ENCODE measurements around the gene ABCG1. TPM values are rescaled to one million over a fixed set of nuclear protein-coding genes. Genes with fewer than 3 reads are reported as not detected.

Gene ABCG1
- polyA plus RNA-seq, 4 donors, result 5.5 to 46.5 (median 21.2) TPM

DNA sequence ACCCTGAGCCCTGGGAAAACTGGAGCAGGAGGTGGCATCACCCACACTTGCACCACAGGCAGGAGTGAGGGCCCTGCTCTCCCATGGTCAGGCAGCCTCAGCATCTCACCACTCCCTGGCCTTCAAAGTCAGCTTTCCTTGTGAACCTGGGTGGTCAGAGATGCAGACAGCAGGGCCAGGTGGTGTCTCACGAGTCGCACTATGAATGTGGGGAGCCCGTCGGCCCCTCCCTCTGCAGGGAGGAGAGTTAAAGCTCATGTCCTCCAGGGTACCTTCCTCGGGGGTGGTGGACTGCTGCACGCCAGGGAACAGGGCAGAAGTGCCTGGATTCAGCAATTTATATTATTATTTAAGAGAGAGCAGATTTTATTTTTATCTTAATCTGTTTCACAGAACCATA lies 24.1 kb downstream of the ABCG1 start:
- Histone ChIP-seq H3K4me1 (ENCODE audit: control insufficient read depth in 3 of 3, insufficient read depth in 2 of 3, low read depth in 1 of 3, low read length in 2 of 3) (peaks cover 0 to 2% (median 0%) of the 10 kb centered on the region in 3 donors), H3K27me3 (ENCODE audit: control insufficient read depth in 3 of 3, insufficient read depth in 3 of 3, low read length in 3 of 3) (peaks cover 0 to 3% (median 0%) of the 10 kb centered on the region in 3 donors), H3K9me3 (ENCODE audit: control insufficient read depth in 2 of 2, insufficient read depth in 1 of 2, low read depth in 1 of 2, low read length in 1 of 2) (no peaks in the 10 kb centered on the region), H3K36me3 (ENCODE audit: control insufficient read depth in 3 of 3, insufficient read depth in 2 of 3, low read depth in 1 of 3, low read length in 3 of 3) (peaks cover 0 to 3% (median 0%) of the 10 kb centered on the region in 3 donors), H3K4me3 (ENCODE audit: low read depth in 1 of 3, low read length in 3 of 3) (no peak overlapping the region), H3K27ac (ENCODE audit: low read depth in 1 of 3, low read length in 2 of 3) (no peak overlapping the region)
- DNase-seq, result no peak
- 73 to 85% (median 76%) methylated on average over 6 of the region's 6 CpGs for WGBS, 3 donors
- FAIRE-seq, result no peak

DNA sequence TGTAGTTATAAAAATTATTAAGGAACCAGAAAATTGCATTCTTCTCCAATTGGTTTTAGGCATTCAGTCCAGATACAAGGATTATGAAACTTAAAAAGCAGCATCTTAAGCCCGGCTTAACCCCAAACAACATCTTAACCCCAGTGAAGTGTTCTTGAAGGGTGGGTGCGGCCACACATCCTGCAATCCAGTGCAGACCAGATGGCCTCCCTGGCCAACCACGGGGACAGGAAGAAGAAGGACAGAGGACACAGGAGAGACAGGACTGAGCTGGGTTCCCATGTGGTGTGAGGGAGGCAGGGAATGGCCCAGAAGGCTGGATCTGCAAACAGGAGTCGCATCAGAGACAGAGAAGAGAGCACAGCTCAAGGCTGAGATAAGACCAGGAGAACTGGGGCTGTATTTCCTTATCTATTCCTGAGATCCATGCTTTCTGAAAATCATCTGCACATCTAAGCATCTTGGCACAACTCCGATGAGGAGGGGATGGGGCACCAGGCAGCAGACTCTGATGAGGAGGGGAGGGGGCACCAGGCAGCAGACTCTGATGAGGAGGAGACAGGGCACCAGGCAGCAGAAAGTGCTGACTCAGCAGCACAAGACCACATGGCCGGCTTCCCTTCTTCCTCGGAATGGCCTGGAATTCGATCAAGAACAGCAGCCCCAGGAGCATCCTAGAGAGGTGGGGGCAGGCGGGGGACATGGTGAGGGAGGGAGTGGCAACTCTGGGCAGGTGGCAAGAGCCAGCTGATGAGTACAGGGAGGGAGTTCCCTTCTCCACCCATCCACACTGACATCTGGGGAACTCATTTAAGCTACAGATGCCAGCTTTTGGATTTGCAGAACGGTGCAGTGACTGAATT lies 26.6 kb downstream of the ABCG1 start:
- FAIRE-seq (no peak), DNase-seq (peak in 1 of 2 donors; percentile 14)
- WGBS, 3 donors, result 38 to 53% (median 42%) methylated on average over 10 of the region's 10 CpGs
- H3K27me3 ChIP-seq (ENCODE audit: control insufficient read depth in 3 of 3, insufficient read depth in 3 of 3, low read length in 3 of 3), result peaks cover 0 to 3% (median 0%) of the 10 kb centered on the region in 3 donors
- H3K9me3 ChIP-seq (ENCODE audit: control insufficient read depth in 2 of 2, insufficient read depth in 1 of 2, low read depth in 1 of 2, low read length in 1 of 2), result no peaks in the 10 kb centered on the region
- H3K27ac ChIP-seq (ENCODE audit: low read depth in 1 of 3, low read length in 2 of 3), result no peak overlapping the region
- no peaks in the 10 kb centered on the region for H3K4me1 ChIP-seq (ENCODE audit: control insufficient read depth in 3 of 3, insufficient read depth in 2 of 3, low read depth in 1 of 3, low read length in 2 of 3)
- H3K36me3 ChIP-seq (ENCODE audit: control insufficient read depth in 3 of 3, insufficient read depth in 2 of 3, low read depth in 1 of 3, low read length in 3 of 3), result peaks cover 0 to 3% (median 0%) of the 10 kb centered on the region in 3 donors
- no peak overlapping the region for H3K4me3 ChIP-seq (ENCODE audit: low read depth in 1 of 3, low read length in 3 of 3)

DNA sequence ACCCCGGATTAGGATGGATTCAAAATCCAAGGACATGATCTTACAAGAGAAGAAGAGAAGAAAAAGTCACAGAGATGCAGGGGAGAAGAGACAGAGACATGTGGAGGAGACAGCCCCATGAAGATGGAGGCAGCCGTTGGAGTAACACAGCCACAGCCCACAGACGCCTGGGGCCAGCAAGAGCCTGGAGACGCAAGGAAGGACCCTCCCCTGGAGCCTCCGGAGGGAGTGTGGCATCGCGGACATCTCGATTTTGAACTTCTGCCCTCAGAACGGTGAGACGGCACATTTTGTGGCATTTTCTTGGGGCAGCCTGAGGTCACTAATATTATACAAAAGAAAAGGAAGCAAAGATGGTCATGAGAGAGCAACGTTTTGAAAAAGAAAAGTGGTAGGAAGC lies 28.8 kb downstream of the ABCG1 start:
- peaks cover 0 to 3% (median 0%) of the 10 kb centered on the region in 3 donors for H3K36me3 ChIP-seq (ENCODE audit: control insufficient read depth in 3 of 3, insufficient read depth in 2 of 3, low read depth in 1 of 3, low read length in 3 of 3)
- H3K27me3 ChIP-seq (ENCODE audit: control insufficient read depth in 3 of 3, insufficient read depth in 3 of 3, low read length in 3 of 3), result peaks cover 0 to 3% (median 0%) of the 10 kb centered on the region in 3 donors
- WGBS, 3 donors, result 74 to 83% (median 83%) methylated on average over 11 of the region's 11 CpGs
- H3K4me3 ChIP-seq (ENCODE audit: low read depth in 1 of 3, low read length in 3 of 3), result no peak overlapping the region
- H3K9me3 ChIP-seq (ENCODE audit: control insufficient read depth in 2 of 2, insufficient read depth in 1 of 2, low read depth in 1 of 2, low read length in 1 of 2), result no peaks in the 10 kb centered on the region
- no peak overlapping the region for H3K27ac ChIP-seq (ENCODE audit: low read depth in 1 of 3, low read length in 2 of 3)
- FAIRE-seq, result no peak
- DNase-seq, result no peak
- H3K4me1 ChIP-seq (ENCODE audit: control insufficient read depth in 3 of 3, insufficient read depth in 2 of 3, low read depth in 1 of 3, low read length in 2 of 3), result no peaks in the 10 kb centered on the region

DNA sequence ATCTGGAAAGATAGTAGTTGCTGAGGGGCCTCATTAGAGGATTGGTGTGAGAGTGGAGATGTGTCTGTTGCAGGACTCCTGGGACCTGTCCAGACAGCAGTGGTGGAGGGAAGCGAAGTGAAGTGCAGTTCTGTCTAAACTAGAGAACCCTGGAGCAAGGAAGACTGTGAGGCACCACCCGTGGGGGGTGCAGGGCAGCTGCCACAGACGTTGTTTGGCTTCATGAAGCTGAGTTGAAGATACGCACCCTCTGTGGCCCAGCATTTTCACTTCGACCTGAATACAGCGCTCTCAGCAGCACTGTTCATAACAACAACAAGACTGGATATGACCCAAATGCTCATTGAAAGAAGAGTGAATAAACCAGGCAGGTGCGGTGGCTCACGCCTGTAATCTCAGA lies 29.3 kb downstream of the ABCG1 start:
- Histone ChIP-seq H3K27me3 (ENCODE audit: control insufficient read depth in 3 of 3, insufficient read depth in 3 of 3, low read length in 3 of 3) (peaks cover 0 to 3% (median 0%) of the 10 kb centered on the region in 3 donors), H3K4me1 (ENCODE audit: control insufficient read depth in 3 of 3, insufficient read depth in 2 of 3, low read depth in 1 of 3, low read length in 2 of 3) (no peaks in the 10 kb centered on the region), H3K36me3 (ENCODE audit: control insufficient read depth in 3 of 3, insufficient read depth in 2 of 3, low read depth in 1 of 3, low read length in 3 of 3) (peaks cover 0 to 3% (median 0%) of the 10 kb centered on the region in 3 donors), H3K27ac (ENCODE audit: low read depth in 1 of 3, low read length in 2 of 3) (no peak overlapping the region), H3K9me3 (ENCODE audit: control insufficient read depth in 2 of 2, insufficient read depth in 1 of 2, low read depth in 1 of 2, low read length in 1 of 2) (no peaks in the 10 kb centered on the region), H3K4me3 (ENCODE audit: low read depth in 1 of 3, low read length in 3 of 3) (no peak overlapping the region)
- FAIRE-seq, result no peak
- 81 to 92% (median 83%) methylated on average over 8 of the region's 8 CpGs for WGBS, 3 donors
- DNase-seq, result no peak

DNA sequence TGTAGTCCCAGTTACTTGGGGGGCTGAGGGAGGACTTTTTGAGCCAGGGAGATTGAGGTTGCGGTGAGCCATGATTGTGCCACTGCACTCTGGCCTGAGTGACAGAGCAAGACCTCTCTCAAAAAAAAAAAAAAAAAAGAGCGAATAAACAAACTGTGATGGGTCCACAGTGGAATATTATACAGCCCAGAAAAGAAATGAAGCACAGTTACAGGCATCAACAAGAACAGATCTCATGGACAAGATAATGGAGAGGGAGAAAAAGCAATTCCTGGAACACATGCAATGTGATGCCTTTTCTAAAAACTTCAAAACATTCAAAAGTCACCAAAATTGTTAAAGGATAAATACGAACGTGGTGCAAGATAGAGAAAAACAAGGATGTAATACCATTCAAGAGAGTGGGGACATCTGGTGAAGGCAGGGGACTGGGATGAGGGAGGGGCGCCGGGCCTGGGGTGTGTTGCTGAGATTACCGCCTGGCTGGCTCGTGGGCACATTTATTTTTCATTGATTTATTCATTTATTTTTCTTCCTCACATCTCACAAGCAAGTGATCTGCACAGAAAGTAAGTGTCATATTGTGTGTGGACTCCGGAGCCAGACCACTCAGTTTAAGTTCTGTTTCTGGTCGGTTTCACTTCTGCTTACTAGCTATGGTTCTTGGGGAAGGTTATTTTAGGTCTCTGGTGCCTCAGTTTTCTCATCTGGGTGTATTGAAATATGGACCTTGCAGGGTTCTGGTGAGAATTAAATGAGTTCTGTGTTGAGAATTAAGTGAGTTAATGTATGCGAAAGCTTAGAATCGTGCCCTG lies 30.1 kb downstream of the ABCG1 start:
- no peaks in the 10 kb centered on the region for H3K9me3 ChIP-seq (ENCODE audit: control insufficient read depth in 2 of 2, insufficient read depth in 1 of 2, low read depth in 1 of 2, low read length in 1 of 2)
- no peak for FAIRE-seq
- peaks cover 0 to 6% (median 0%) of the 10 kb centered on the region in 3 donors for H3K27me3 ChIP-seq (ENCODE audit: control insufficient read depth in 3 of 3, insufficient read depth in 3 of 3, low read length in 3 of 3)
- 86 to 89% (median 89%) methylated on average over 12 of the region's 12 CpGs for WGBS, 3 donors
- H3K27ac ChIP-seq (ENCODE audit: low read depth in 1 of 3, low read length in 2 of 3), result no peak overlapping the region
- H3K4me3 ChIP-seq (ENCODE audit: low read depth in 1 of 3, low read length in 3 of 3), result no peak overlapping the region
- H3K36me3 ChIP-seq (ENCODE audit: control insufficient read depth in 3 of 3, insufficient read depth in 2 of 3, low read depth in 1 of 3, low read length in 3 of 3), result peaks cover 0 to 3% (median 0%) of the 10 kb centered on the region in 3 donors
- no peak for DNase-seq
- H3K4me1 ChIP-seq (ENCODE audit: control insufficient read depth in 3 of 3, insufficient read depth in 2 of 3, low read depth in 1 of 3, low read length in 2 of 3), result no peaks in the 10 kb centered on the region

DNA sequence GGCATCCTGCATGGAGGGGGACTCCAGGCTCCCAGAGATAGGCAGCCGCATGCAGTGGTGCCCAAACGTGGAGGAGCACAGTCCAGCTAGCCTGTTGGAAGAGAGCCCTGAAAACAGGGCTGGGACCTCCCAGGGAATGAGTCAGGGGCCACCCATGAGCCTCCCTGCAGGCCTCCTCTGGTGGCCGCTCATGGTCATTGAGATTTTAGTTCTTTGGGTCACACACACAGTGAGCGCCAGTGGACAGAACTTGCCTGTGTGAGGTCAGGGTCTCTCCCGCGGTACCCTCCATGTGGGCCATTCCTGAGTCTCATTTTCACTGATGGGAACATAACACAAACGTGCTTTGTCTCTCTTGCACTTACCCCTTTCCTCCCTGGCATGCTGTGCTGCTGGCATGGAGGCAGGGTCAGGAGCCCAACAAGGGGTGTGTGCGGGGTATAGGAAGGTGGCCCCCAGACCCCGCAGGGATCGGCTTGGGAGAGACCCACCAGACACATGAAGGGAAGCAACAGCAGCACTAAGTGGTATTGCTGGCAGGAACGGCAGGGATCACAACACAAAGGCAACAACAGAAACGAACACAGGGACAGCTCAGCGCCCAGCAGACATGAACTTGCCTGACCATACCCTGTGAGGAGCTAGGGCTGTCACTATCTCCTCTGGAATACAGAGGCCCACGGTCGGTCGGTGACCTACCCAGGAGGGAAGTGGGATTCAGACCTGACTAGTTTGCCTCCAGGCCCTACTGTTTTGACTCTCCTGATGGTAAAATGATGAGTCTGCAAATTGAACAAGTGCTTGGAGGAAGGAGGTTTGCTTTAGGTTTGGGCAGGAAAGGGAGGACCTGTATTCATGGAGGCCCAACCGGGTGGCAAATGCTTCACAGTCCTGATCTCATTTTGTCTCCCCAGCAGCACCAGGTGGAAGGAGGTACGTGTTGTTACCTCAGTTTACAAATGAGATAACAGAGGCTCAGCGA lies 31.8 kb downstream of the ABCG1 start:
- peaks cover 0 to 3% (median 3%) of the 10 kb centered on the region in 3 donors for H3K27me3 ChIP-seq (ENCODE audit: control insufficient read depth in 3 of 3, insufficient read depth in 3 of 3, low read length in 3 of 3)
- no peaks in the 10 kb centered on the region for H3K36me3 ChIP-seq (ENCODE audit: control insufficient read depth in 3 of 3, insufficient read depth in 2 of 3, low read depth in 1 of 3, low read length in 3 of 3)
- FAIRE-seq (no peak), DNase-seq (no peak)
- H3K27ac ChIP-seq (ENCODE audit: low read depth in 1 of 3, low read length in 2 of 3), result no peak overlapping the region
- H3K9me3 ChIP-seq (ENCODE audit: control insufficient read depth in 2 of 2, insufficient read depth in 1 of 2, low read depth in 1 of 2, low read length in 1 of 2), result no peaks in the 10 kb centered on the region
- H3K4me1 ChIP-seq (ENCODE audit: control insufficient read depth in 3 of 3, insufficient read depth in 2 of 3, low read depth in 1 of 3, low read length in 2 of 3), result no peaks in the 10 kb centered on the region
- WGBS, 3 donors, result 84 to 88% (median 87%) methylated on average over 19 of the region's 19 CpGs
- no peak overlapping the region for H3K4me3 ChIP-seq (ENCODE audit: low read depth in 1 of 3, low read length in 3 of 3)

DNA sequence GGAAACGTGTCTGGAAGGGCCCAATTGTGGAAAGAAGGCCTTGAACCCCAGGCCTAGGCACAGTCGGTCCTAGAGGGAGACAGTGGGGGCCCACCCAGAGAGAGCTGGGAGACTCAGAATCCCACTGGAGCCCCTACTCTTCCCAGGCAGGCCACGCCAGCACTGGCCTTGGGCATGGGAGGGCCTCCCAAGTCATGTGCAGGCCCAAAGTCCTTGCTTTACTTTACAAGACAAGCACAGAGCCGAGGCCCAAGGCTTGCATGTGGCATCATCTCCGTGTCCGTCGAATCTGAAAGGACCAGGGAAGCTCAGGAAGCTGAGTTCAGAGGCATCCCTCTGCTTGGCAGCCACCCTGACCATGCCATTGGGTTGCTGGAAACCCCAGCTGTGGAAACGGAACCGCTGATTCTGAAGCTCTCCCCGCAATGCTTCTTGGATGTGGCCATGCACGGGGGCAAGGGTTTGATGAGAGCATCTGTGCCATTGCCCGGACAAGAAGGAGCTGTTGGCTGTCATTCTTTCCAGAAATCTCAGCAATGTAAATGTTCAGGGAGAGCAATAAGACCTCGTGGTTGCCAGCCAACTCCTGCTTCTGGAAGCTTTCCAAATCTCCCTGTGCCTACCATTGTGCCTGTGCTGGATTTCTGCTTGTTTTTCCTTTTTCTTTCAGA lies 32.8 kb downstream of the ABCG1 start:
- Histone ChIP-seq H3K27ac (ENCODE audit: low read depth in 1 of 3, low read length in 2 of 3) (no peak overlapping the region), H3K27me3 (ENCODE audit: control insufficient read depth in 3 of 3, insufficient read depth in 3 of 3, low read length in 3 of 3) (peaks cover 0 to 3% (median 3%) of the 10 kb centered on the region in 3 donors), H3K4me3 (ENCODE audit: low read depth in 1 of 3, low read length in 3 of 3) (no peak overlapping the region), H3K4me1 (ENCODE audit: control insufficient read depth in 3 of 3, insufficient read depth in 2 of 3, low read depth in 1 of 3, low read length in 2 of 3) (no peaks in the 10 kb centered on the region), H3K9me3 (ENCODE audit: control insufficient read depth in 2 of 2, insufficient read depth in 1 of 2, low read depth in 1 of 2, low read length in 1 of 2) (no peaks in the 10 kb centered on the region), H3K36me3 (ENCODE audit: control insufficient read depth in 3 of 3, insufficient read depth in 2 of 3, low read depth in 1 of 3, low read length in 3 of 3) (no peaks in the 10 kb centered on the region)
- FAIRE-seq, result no peak
- 82 to 87% (median 82%) methylated on average over 13 of the region's 13 CpGs for WGBS, 3 donors
- no peak for DNase-seq
